ENCODE measurements around the gene AQR. TPM values are rescaled to one million over a fixed set of nuclear protein-coding genes. Genes with fewer than 3 reads are reported as not detected.
A peak's percentile ranks its signal among the peaks of the same experiment; 100 is the strongest.

The AQR gene
- polyA plus RNA-seq, 1 of the 3 experiments (the other 2 are of a cell fraction), result 11.6 TPM

DNA sequence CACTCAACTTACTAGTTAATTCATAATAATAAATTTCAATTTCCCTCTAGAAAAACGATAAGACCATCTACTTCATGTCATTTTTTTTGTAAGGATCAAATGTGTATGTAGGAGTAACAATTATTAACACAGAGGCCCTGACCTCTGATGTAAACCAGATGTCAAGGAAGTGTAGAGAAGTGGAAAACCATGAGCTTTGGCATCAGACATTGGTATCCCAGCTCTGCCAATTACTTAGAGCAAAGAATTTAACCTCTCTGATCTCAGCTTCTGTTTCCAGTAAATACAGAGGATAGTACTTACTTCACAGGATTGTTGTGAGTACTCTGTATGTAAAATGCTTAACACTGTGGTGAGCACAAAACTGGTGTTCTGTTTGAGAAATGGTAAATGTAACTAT lies 17.5 kb downstream of the AQR start:
- no peaks in the 10 kb centered on the region for H3K27me3 ChIP-seq (ENCODE audit: insufficient read depth)
- no peak overlapping the region for H3K4me3 ChIP-seq (ENCODE audit: low read depth in 2 of 2, low read length in 1 of 2)
- H3K27ac ChIP-seq (ENCODE audit: low read depth in 2 of 2, low read length in 1 of 2), result peak overlapping the region; percentile 45 to 84
- H3F3A ChIP-seq (replicated peaks; ENCODE audit: insufficient read depth), result peaks cover 18% of the 10 kb centered on the region
- no peak overlapping the region for H3K9ac ChIP-seq
- CTCF ChIA-PET, result interaction anchor here (1.3 to 2.0 kb wide), 2 partner anchors 18 to 32 kb away, joined by 3 to 5 read pairs; no protein-coding TSS in a partner anchor
- WGBS (ENCODE audit: low lambda C conversion rate), result 23% methylated on average over 1 of the region's 1 CpG
- TF ChIP-seq POLR2AphosphoS5 (IDR thresholded peaks at IDR 0.05; ENCODE audit: low read depth, low read length), result peak; percentile 27; the same call in 1 of the 2 replicates
- TF ChIP-seq NFIC (IDR thresholded peaks at IDR 0.05; ENCODE audit: borderline replicate concordance), result no peak
- TF ChIP-seq GATA2 (CRISPR knock-in tag; IDR thresholded peaks at IDR 0.05), result no peak
- TF ChIP-seq EZH2phosphoT487 (IDR thresholded peaks at IDR 0.05; ENCODE audit: borderline replicate concordance, low read depth), result no peak
- no peak for TF ChIP-seq TEAD4 (IDR thresholded peaks at IDR 0.05; ENCODE audit: borderline replicate concordance, insufficient read depth)
- TF ChIP-seq GABPA (IDR thresholded peaks at IDR 0.05; ENCODE audit: low read depth), result no peak
- peak; percentile 74 for TF ChIP-seq TCF12 (IDR thresholded peaks at IDR 0.05)
- no peak for TF ChIP-seq FOXJ3 (CRISPR knock-in tag; IDR thresholded peaks at IDR 0.05)
- peaks cover 9% of the 10 kb centered on the region in 2 experiments; a peak in 3 of 4 replicates for H3K4me1 ChIP-seq (ENCODE audit: control insufficient read depth in 1 of 2, insufficient read depth in 2 of 2, low read depth in 1 of 2, low read length in 1 of 2)
- POLR2A ChIA-PET, result no interaction called here
- peaks cover 16 to 47% of the 10 kb centered on the region in 2 experiments for H3K36me3 ChIP-seq (replicated peaks in 1 of 2; ENCODE audit: control insufficient read depth in 1 of 2, insufficient read depth in 2 of 2, low read length in 1 of 2)
- 0 out of 2 replicates have a peak overlapping the region, but pooled peaks have one; percentile 46 for H3K4me2 ChIP-seq
- H2AFZ ChIP-seq (ENCODE audit: low read depth), result no peak overlapping the region
- H3K9me3 ChIP-seq, result no peaks in the 10 kb centered on the region
- peak; percentile 53 for DNase-seq
- no peaks in the 10 kb centered on the region for H3K9me2 ChIP-seq
- H3K79me2 ChIP-seq (ENCODE audit: insufficient read depth), result peaks cover 42% of the 10 kb centered on the region
- peaks cover 11% of the 10 kb centered on the region for H4K20me1 ChIP-seq (ENCODE audit: insufficient read depth)

GRCh38 chr15:34944936-34945335 lies 24.6 kb downstream of the AQR start:
- H3K9me3 ChIP-seq, result no peaks in the 10 kb centered on the region
- H3F3A ChIP-seq (replicated peaks; ENCODE audit: insufficient read depth), result peaks cover 11% of the 10 kb centered on the region
- POLR2A ChIA-PET, result no interaction called here
- no peaks in the 10 kb centered on the region for H3K9me2 ChIP-seq
- peaks cover 54 to 61% of the 10 kb centered on the region in 2 experiments for H3K36me3 ChIP-seq (replicated peaks in 1 of 2; ENCODE audit: control insufficient read depth in 1 of 2, insufficient read depth in 2 of 2, low read length in 1 of 2)
- H3K27me3 ChIP-seq (ENCODE audit: insufficient read depth), result no peaks in the 10 kb centered on the region
- H3K4me1 ChIP-seq (ENCODE audit: control insufficient read depth in 1 of 2, insufficient read depth in 2 of 2, low read depth in 1 of 2, low read length in 1 of 2), result no peaks in the 10 kb centered on the region
- no peak overlapping the region for H3K9ac ChIP-seq
- no peak overlapping the region for H3K4me2 ChIP-seq
- CTCF ChIA-PET, result interaction anchor here (0.5 to 4.0 kb wide), 3 partner anchors 25 to 323 kb away, joined by 3 to 13 read pairs (median 3); partner anchors contain the start of gene AQR
- no peak overlapping the region; a peak in 1 of 4 replicates for H3K27ac ChIP-seq (ENCODE audit: low read depth in 2 of 2, low read length in 1 of 2)
- peaks cover 3% of the 10 kb centered on the region; the same call in 1 of the 2 replicates for H4K20me1 ChIP-seq (ENCODE audit: insufficient read depth)
- WGBS (ENCODE audit: low lambda C conversion rate), result 96% methylated on average over 3 of the region's 3 CpGs
- no peak overlapping the region for H2AFZ ChIP-seq (ENCODE audit: low read depth)
- no peak overlapping the region for H3K4me3 ChIP-seq (ENCODE audit: low read depth in 2 of 2, low read length in 1 of 2)
- TF ChIP-seq MXI1 (IDR thresholded peaks at IDR 0.05; ENCODE audit: low read depth, low read length) (no peak), SIN3A (IDR thresholded peaks at IDR 0.05; ENCODE audit: borderline replicate concordance, low read depth, low read length) (no peak), CTCF (IDR thresholded peaks at IDR 0.05) (no peak), PBX3 (IDR thresholded peaks at IDR 0.05) (no peak), NRF1 (IDR thresholded peaks at IDR 0.05; ENCODE audit: low read depth, low read length) (no peak), RFX5 (IDR thresholded peaks at IDR 0.05; ENCODE audit: low read length) (no peak), RXRA (IDR thresholded peaks at IDR 0.05; ENCODE audit: borderline replicate concordance, low read depth) (no peak), FOSL2 (IDR thresholded peaks at IDR 0.05; ENCODE audit: borderline replicate concordance, low read depth) (no peak), JUND (IDR thresholded peaks at IDR 0.05) (no peak), GATA2 (CRISPR knock-in tag; IDR thresholded peaks at IDR 0.05) (no peak)
- TF ChIP-seq, protein P1, sequence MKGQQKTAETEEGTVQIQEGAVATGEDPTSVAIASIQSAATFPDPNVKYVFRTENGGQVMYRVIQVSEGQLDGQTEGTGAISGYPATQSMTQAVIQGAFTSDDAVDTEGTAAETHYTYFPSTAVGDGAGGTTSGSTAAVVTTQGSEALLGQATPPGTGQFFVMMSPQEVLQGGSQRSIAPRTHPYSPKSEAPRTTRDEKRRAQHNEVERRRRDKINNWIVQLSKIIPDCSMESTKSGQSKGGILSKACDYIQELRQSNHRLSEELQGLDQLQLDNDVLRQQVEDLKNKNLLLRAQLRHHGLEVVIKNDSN (IDR thresholded peaks at IDR 0.05; ENCODE audit: borderline replicate concordance, low read depth), result no peak
- TF ChIP-seq, protein P2, sequence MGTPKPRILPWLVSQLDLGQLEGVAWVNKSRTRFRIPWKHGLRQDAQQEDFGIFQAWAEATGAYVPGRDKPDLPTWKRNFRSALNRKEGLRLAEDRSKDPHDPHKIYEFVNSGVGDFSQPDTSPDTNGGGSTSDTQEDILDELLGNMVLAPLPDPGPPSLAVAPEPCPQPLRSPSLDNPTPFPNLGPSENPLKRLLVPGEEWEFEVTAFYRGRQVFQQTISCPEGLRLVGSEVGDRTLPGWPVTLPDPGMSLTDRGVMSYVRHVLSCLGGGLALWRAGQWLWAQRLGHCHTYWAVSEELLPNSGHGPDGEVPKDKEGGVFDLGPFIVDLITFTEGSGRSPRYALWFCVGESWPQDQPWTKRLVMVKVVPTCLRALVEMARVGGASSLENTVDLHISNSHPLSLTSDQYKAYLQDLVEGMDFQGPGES (IDR thresholded peaks at IDR 0.05; ENCODE audit: low read depth, low read length), result no peak
- peaks cover under 1% of the 10 kb centered on the region; the same call in 1 of the 2 replicates for H3K79me2 ChIP-seq (ENCODE audit: insufficient read depth)
- no peak for DNase-seq
